Progenitor cell of endocrine pancreas (in vitro differentiated cells): Measurements from ENCODE around the gene NLRP8. TPM values are rescaled to one million over a fixed set of nuclear protein-coding genes. Genes with fewer than 3 reads are reported as not detected.
"Not testable (repeated sequence)": the region's sequence is repeated elsewhere in the genome, so short reads cannot be mapped to it uniquely, and the experiment has no call there.

Experiments
- DNase-seq: peaks from one replicate; pipeline ENCODE4 v3.0.0; 2021; ENCODE audit warnings: low spot score; ENCODE audit not compliant: unreplicated experiment
- H3K27ac Mint-ChIP-seq: 2 replicates; pipeline ENCODE4 v1.8.0; 2021; ENCODE audit warnings: mild to moderate bottlenecking, moderate library complexity, mixed read lengths
- H3K27me3 Mint-ChIP-seq: 2 replicates; pipeline ENCODE4 v1.8.0; 2021; ENCODE audit warnings: mixed read lengths
- H3K36me3 Mint-ChIP-seq: 2 replicates; pipeline ENCODE4 v1.8.0; 2022; ENCODE audit warnings: mixed read lengths; ENCODE audit not compliant: insufficient read depth
- H3K4me1 Mint-ChIP-seq: 2 replicates; pipeline ENCODE4 v1.8.0; 2021; ENCODE audit warnings: low read depth, mixed read lengths
- H3K4me3 Mint-ChIP-seq: 2 replicates; pipeline ENCODE4 v1.8.0; 2021; ENCODE audit warnings: low read depth, mild to moderate bottlenecking, moderate library complexity, mixed read lengths
- H3K9me3 Mint-ChIP-seq: 2 replicates; pipeline ENCODE4 v1.8.0; 2021; ENCODE audit warnings: low read depth, mixed read lengths
- total RNA-seq: library from RNA; stranded (reverse); gene quantifications from 2 replicates; pipeline ENCODE4 v1.2.1, GENCODE V29; 2021
- TF ChIP-seq, protein P1 (sequence below): fragments of 200-600 bp; sonication (generic); IDR thresholded peaks from one replicate; pipeline ENCODE4 v1.5.0; 2021; ENCODE audit warnings: antibody characterized with exemption, mild to moderate bottlenecking; ENCODE audit not compliant: unreplicated experiment

NLRP8 gene
- total RNA-seq, 1 donor from 2014 or later, result not detected

DNA sequence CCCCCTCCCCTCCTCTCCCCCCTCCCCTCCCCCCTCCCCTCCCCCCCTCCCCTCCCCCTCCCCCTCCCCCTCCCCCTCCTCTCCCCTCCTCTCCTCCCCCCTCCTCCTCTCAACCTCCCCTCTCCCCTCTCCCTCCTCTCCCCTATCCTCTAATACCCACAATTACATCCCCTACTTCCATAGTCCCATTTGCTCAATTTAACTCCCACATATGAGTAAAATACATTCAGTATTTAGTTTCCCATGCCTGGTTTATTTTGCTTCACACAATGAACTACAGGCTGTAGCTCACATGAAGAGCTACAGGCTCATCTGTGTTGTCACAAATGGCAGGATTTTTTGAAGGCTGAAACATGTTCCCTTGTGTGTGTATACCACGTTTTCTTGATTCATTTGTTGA lies 45.9 kb downstream of the NLRP8 start:
- H3K4me3 Mint-ChIP-seq, result no peak overlapping the region
- no peak overlapping the region for H3K27ac Mint-ChIP-seq
- peaks cover 52% of the 10 kb centered on the region for H3K9me3 Mint-ChIP-seq
- no peaks in the 10 kb centered on the region for H3K4me1 Mint-ChIP-seq
- DNase-seq, result no peak
- TF ChIP-seq, protein P1, sequence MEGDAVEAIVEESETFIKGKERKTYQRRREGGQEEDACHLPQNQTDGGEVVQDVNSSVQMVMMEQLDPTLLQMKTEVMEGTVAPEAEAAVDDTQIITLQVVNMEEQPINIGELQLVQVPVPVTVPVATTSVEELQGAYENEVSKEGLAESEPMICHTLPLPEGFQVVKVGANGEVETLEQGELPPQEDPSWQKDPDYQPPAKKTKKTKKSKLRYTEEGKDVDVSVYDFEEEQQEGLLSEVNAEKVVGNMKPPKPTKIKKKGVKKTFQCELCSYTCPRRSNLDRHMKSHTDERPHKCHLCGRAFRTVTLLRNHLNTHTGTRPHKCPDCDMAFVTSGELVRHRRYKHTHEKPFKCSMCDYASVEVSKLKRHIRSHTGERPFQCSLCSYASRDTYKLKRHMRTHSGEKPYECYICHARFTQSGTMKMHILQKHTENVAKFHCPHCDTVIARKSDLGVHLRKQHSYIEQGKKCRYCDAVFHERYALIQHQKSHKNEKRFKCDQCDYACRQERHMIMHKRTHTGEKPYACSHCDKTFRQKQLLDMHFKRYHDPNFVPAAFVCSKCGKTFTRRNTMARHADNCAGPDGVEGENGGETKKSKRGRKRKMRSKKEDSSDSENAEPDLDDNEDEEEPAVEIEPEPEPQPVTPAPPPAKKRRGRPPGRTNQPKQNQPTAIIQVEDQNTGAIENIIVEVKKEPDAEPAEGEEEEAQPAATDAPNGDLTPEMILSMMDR, result no peak
- no peaks in the 10 kb centered on the region for H3K36me3 Mint-ChIP-seq
- no peaks in the 10 kb centered on the region for H3K27me3 Mint-ChIP-seq

DNA sequence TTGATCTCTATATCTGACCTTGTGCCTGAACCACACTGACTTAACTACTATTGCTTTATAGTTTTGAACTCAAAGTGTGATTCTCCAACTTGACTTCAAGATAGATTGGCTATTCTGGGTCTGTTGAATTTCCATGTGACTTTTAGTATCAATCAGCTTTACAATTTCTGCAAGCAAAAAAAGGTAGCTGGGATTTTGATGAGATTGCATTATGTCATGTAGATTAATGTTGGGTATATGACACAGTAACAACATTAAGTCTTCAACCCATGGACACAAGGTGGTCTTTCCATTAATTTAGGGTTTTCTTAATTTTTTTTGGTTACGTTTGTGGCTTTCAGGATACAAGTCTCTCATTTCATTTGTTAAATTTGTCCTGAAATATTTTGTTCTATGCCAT lies 67.1 kb downstream of the NLRP8 start:
- DNase-seq, result no peak
- H3K9me3 Mint-ChIP-seq, result peaks cover 47% of the 10 kb centered on the region
- H3K36me3 Mint-ChIP-seq, result peaks cover 1% of the 10 kb centered on the region
- no peaks in the 10 kb centered on the region for H3K4me1 Mint-ChIP-seq
- H3K27me3 Mint-ChIP-seq, result no peaks in the 10 kb centered on the region
- TF ChIP-seq, protein P1, result no peak
- no peak overlapping the region for H3K4me3 Mint-ChIP-seq
- H3K27ac Mint-ChIP-seq, result no peak overlapping the region

DNA sequence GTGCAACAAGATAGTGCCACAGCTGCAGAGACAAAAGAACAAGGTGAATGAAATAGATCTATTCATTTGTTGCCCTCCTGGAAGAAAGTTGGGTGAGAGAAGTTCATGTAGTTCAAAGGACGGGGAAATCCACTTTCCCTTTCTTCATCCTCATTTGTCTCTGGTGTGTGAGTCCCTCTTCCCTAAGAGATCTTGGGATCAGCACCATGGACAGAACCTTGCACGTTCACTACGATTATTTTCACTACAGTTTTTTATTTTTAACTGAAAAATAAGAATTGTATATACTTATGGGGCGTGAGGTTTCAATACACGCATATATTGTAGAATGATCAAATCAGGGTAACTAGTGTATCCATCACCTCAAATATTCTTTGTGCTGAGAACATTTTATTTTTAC lies 68.1 kb downstream of the NLRP8 start:
- Mint-ChIP-seq H3K27me3 (no peaks in the 10 kb centered on the region), H3K9me3 (peaks cover 47% of the 10 kb centered on the region), H3K4me3 (no peak overlapping the region), H3K36me3 (peaks cover 1% of the 10 kb centered on the region), H3K27ac (no peak overlapping the region), H3K4me1 (no peaks in the 10 kb centered on the region)
- TF ChIP-seq, protein P1, result no peak
- no peak for DNase-seq

DNA sequence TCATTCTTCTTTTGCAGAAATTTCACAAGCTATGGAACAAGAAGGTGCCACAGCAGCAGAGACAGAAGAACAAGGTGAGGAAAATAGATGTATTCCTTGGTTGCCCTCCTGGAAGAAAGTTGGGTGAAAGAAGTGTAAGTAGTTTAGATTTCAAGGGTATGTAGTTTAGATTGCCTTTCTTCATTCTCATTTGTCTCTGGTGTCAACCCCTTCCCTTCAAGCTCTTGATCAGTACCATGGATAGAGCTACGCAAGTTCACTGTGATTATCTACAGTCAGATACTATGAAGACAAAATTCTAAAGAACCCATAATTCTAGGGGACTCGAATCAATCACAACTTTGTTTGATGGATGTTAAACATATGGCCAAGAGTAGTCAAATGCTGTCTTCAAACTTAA lies 71.7 kb downstream of the NLRP8 start:
- not testable (repeated sequence) for H3K27ac Mint-ChIP-seq, H3K36me3 Mint-ChIP-seq, H3K27me3 Mint-ChIP-seq, DNase-seq, H3K4me3 Mint-ChIP-seq, H3K4me1 Mint-ChIP-seq
- H3K9me3 Mint-ChIP-seq, result peaks cover 56% of the 10 kb centered on the region

DNA sequence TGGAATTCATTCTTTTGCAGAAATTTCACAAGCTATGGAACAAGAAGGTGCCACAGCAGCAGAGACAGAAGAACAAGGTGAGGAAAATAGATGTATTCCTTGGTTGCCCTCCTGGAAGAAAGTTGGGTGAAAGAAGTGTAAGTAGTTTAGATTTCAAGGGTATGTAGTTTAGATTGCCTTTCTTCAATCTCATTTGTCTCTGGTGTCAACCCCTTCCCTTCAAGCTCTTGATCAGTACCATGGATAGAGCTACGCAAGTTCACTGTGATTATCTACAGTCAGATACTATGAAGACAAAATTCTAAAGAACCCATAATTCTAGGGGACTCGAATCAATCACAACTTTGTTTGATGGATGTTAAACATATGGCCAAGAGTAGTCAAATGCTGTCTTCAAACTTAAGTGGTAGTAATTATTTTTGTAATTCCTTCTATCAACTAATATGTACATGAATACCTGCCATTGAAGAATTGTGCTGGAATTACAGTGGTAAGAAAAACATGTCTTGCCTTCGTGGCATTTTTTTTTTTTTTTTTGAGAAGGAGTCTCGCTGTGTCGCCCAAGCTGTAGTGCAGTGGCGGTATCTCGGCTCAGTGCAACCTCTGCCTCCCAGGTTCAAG lies 72.8 kb downstream of the NLRP8 start:
- not testable (repeated sequence) for H3K27me3 Mint-ChIP-seq, H3K4me1 Mint-ChIP-seq, H3K36me3 Mint-ChIP-seq, H3K27ac Mint-ChIP-seq, DNase-seq, H3K4me3 Mint-ChIP-seq
- H3K9me3 Mint-ChIP-seq, result peaks cover 51% of the 10 kb centered on the region

DNA sequence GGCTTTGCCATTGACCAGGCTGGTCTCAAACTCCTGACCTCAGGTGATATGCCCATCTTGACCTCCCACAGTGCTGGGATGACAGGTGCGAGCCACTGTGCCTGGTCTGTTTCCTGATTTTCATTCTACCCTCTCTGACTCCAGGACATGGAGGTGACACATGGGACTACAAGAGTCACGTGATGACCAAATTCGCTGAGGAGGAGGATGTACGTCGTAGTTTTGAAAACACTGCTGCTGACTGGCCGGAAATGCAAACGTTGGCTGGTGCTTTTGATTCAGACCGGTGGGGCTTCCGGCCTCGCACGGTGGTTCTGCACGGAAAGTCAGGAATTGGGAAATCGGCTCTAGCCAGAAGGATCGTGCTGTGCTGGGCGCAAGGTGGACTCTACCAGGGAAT lies 79.1 kb downstream of the NLRP8 start:
- Mint-ChIP-seq H3K9me3 (peaks cover 35% of the 10 kb centered on the region), H3K27ac (no peak overlapping the region)

More for the DNA sequence above, 79.1 kb downstream of the NLRP8 start:
- TF ChIP-seq, protein P1, result no peak
- DNase-seq, result no peak
- Mint-ChIP-seq H3K4me3 (no peak overlapping the region), H3K27me3 (no peaks in the 10 kb centered on the region), H3K36me3 (peaks cover 4% of the 10 kb centered on the region), H3K4me1 (no peaks in the 10 kb centered on the region)

Other genes starting within 250 kb of the NLRP8 start
- not detected in 2 replicates for gene NLRP9, start 209.4 kb upstream of the NLRP8 start, total RNA-seq
- not detected in 2 replicates for gene RFPL4A, start 188.7 kb upstream of the NLRP8 start, total RNA-seq
- not detected in 2 replicates for gene RFPL4AL1, start 178.7 kb upstream of the NLRP8 start, total RNA-seq
- gene NLRP11, start 115.8 kb upstream of the NLRP8 start, total RNA-seq, result not detected in 2 replicates
- not detected in 2 replicates for gene NLRP4, start 111.3 kb upstream of the NLRP8 start, total RNA-seq
- not detected in 2 replicates for gene NLRP13, start 15.5 kb upstream of the NLRP8 start, total RNA-seq
- gene NLRP5, start 38.9 kb downstream of the NLRP8 start, total RNA-seq, result not detected in 2 replicates
- gene ZNF787, start 173.5 kb downstream of the NLRP8 start, total RNA-seq, result 33.9 and 34.3 TPM in 2 replicates
- 132 and 135 TPM in 2 replicates for gene ZNF444, start 193.5 kb downstream of the NLRP8 start, total RNA-seq
- gene GALP, start 228.2 kb downstream of the NLRP8 start, total RNA-seq, result not detected in 2 replicates
- not detected in 2 replicates for gene ZSCAN5B, start 250.0 kb downstream of the NLRP8 start, total RNA-seq